GM18870 (cell line): ENCODE results near the gene ITCH.
"Not testable (repeated sequence)": the region's sequence is repeated elsewhere in the genome, so short reads cannot be mapped to it uniquely, and the experiment has no call there.

Experiments used
- ATAC-seq: cut with Tn5 transposase; IDR thresholded peaks from one replicate; pipeline ENCODE4 v1.9.1; 2021; ENCODE audit warnings: moderate library complexity; ENCODE audit not compliant: unreplicated experiment

ITCH gene

DNA sequence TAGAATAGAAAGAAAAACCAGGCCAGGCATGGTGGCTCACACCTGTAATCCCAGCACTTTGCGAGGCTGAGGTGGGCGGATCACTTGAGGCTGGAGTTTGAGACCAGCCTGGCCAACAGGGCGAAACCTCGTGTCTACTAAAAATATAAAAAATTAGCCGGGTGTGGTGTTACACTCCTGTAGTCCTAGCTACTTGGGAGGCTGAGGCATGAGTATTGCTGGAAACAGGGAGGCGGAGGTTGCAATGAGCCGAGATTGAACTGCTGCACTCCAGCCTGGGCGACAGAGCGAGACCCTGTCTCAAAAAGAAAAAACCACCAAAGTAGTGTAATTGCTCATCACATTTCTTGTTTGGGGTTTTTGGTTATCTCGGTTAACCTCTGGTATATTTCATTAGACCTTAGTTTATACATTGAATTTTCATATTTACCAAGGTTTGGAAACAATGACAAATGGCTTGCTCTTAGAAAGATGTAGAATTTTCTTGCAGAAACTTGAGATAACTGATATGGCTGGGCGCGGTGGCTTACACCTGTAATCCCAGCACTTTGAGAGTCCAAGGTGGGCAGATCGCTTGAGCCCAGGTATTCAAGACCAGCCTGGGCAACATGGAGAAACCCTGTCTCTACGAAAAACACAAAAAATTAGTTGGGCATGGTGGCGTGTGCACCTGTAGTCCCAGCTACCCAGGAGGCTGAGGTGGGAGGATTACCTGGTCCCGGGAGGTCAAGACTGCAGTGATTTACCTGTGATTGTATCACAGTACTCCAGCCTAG lies 14.2 kb downstream of the ITCH start:
- peak; percentile 74 for ATAC-seq

DNA sequence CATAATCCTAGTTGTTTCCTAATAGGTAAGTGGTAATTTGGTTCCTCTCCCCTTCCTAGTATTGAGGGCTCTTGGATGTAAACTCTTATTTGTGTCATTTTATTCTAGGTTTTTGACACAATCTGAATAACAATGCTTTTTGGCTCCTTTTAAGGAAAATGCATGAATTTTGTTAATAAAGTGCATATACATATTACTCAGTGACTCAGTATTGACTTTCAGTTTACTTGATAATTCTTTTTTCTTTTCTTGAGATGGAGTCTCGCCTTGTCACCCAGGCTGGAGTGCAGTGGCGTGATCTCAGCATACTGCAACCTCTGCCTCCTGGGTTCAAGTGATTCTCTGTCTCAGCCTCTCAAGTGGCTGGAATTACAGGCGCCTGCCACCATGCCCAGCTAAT lies 19.1 kb downstream of the ITCH start:
- ATAC-seq: no peak

DNA sequence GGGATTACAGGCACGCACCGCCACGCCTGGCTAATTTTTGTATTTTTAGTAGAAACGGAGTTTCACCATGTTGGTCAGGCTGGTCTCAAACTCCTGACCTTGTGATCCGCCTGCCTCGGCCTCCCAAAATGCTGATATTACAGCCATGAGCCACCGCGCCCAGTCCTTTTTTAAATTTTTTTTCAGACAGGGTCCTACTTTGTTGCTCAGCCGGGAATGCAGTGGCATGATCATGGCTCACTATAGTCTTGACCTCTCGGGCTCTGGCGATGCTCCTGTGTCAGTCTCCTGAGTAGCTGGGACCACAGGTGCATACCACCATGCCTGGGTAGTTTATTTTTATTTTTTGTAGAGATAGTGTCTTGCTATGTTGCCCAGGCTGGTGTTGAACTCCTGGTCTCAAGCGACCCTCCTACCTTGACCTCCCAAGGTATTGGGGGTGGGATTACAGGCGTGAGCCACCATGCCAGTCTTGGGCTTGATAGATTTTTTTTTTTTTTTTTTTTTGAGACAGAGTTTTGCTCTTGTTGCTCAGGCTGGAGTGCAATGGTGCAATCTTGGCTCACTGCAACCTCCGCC lies 19.9 kb downstream of the ITCH start:
- ATAC-seq: not testable (repeated sequence)

DNA sequence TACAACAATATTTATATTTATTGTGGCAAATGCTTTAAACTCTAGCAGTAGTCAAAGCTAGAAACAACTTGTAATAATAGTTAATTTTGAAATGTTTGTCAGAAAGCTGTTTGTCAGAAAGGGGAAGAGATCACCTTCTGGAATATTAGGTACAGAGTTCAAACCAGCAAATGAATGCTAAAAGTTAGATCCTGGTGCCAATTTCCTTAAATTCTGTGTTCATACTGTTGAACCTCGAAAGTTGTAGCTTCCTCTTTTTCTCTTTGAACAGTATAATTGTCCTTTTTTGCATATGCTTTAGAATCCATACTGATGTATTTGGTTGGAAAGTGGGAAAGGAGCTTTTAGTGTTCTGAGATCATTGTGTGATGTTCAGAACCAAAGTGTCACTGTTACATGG lies 22.4 kb downstream of the ITCH start:
- no peak for ATAC-seq

DNA sequence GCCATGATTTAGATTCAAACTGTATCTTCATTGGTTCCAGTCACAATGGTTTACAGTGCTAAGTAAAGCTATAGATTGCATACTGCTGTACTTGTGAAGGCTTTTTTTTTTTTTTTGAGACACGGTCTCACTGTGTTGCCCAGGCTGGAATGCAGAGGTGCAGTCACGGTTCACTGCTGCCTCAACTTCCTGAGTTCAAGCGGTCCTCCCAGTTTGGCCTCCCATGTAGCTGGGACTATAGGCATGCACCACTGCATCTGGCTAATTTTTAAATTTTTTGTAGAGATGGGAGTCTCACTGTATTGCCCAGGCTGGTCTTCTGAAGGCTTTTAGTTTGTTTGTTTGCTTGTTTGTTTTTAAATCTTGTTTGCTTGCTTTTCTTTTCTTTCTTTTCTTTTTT lies 24.9 kb downstream of the ITCH start:
- ATAC-seq: no peak

DNA sequence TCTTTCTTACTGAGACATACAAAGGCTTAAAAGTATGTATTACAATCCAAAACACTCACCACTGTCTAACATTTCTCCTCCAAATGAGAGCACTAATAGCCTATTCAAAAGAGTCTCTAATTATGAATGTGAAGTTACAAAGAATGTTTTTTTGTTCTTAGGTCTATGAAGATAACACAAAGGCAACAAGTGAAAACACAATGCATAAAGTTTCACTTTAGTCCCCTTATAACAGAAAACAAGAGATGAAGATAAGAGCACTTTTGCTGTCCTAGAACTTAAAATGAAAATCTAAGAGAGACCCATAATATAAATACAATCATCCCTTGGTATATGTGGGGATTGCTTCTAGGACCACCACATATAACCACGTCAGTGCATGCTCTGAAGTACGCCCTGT lies 25.6 kb downstream of the ITCH start:
- ATAC-seq: no peak

DNA sequence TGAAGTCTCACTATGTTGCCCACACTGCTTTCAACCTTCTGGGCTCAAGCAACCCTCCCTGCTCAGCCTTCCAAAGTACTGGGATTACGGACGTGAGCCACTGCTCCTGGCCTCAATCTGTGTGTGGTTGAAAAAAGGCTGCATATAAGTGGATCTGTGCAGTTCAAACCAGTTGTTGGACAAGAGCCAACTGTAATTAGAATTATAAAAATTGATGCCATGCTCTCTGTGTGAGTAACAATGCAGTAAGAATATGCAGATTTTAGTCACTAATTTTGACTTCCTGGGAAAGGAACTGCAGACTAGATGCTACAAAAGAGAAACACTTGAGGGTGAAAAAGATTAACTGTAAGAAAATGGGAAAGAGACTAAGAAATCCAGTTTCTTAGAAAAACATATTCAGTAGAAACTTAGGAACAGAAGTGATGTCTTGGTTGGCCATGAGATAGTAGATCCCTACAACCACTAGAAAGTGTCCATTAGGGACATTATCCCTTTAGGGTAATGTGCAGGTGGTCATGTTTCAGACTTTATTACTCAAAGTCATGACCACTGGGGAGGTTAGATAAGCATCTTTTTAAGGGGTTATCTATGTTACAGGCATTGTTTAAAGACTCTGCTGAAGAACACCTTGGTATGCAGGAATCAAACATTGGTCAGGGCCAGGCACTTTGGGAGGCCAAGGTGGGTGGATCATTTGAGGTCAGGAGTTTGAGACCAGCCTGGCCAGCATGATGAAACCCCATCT lies 26.3 kb downstream of the ITCH start:
- ATAC-seq: no peak

DNA sequence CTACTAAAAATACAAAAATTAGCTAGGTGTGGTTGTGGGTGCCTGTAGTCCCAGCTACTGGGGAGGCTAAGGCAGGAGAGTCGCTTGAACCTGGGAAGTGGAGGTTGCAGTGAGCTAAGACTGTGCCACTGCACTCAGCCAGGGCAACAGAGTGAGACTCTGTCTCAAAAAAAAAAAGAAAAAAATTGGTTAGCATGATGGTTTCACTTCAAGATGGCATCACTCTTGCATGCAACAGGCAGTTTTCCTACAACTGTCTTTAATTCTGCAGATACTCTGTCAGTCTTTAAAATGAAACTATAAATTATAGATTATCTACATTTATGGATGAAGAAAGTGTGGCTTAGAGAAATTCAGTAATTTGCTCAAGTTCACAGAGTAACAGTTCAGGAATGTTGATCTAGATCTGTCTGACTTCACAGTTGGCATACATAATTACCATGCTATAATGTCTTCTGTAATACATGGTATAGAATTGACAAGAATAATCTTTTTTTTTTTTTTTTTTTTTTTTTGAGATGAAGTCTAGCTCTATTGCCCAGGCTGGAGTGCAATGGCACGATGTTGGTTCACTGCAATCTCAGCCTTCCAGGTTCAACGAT lies 27.0 kb downstream of the ITCH start:
- ATAC-seq: no peak

DNA sequence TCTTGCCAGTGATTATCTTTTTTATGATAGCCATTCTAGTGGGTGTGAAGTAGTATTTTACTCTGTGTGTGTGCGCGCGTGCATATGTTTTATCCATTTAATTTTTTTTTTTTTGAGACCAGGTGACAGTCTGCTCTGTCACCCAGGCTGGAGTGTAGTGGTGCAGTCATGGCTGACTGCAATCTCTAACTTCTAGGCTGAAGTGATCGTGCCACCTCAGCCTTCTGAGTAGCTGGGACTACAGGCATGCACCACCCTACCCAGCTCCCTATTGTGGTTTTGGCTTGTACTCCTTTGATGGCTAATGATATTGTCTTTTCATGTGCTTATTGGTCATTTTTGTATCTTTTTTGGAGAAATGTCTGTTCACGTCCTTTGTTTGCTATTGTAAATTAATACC lies 33.3 kb downstream of the ITCH start:
- ATAC-seq: no peak

DNA sequence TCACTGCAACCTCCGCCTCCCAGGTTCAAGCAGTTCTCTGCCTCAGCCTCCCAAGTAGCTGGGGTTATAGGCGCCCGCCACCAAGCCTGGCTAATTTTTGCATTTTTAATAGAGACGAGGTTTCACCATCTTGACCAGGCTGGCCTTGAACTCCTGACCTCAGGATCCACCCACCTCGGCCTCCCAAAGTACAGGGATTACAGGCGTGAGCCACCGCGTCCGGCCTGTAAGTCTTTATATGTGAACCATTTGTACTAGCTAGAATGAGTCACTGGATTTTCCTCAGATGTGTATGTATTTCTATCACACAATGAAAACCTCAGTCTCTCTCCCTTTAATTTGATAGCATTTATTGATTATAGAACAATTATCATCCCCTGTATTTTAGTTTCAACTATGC lies 34.0 kb downstream of the ITCH start:
- no peak for ATAC-seq

DNA sequence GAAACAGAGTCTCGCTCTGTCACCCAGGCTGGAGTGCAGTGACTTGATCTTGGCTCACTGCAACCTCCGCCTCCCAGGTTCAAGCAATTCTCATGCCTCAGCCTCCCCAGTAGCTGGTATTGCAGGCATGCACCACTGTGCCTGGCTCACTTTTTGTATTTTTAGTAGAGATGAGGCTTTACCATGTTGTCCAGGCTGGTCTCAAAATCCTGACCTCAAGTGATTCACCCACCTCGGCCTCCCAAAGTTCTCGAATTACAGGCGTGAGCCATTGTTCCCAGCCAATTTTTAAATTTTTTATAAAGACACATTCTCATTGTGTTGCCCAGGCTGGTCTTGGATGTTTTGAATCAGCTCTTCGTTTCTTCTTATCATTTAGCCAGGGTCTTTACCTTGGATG lies 37.7 kb downstream of the ITCH start:
- not testable (repeated sequence) for ATAC-seq

DNA sequence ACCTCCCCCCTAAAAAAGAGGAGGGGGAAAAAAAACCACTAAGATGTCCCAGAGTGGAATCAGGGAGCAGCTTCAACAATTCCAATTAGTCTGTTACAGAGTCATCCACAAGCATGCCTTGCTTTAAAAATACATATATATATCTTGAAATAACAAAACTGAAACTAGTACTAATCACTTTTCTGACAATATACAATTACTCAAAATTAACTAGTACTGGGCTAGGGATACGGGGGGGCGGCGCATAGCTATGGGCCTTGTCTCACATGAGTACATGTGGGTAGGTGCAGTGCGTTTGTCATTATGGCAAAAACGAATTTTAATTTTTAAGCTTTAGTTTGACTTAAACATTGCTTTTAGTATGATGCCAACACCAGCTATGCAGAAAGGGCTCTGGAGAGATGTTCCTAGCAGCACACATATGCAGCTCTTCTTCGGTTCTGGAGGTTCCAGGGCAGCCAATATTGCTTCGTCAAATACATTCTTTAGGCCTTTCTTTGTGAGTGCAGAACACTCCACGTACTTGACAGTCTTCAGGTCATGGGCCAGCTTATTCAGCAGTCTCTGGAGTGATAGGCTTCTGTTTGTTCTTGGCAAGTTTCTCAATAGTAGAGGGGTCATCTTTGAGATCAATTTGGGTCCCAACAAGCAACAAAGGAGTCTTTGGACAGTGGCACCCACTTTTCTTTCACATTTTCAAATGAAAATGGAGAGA lies 38.8 kb downstream of the ITCH start:
- no peak for ATAC-seq

DNA sequence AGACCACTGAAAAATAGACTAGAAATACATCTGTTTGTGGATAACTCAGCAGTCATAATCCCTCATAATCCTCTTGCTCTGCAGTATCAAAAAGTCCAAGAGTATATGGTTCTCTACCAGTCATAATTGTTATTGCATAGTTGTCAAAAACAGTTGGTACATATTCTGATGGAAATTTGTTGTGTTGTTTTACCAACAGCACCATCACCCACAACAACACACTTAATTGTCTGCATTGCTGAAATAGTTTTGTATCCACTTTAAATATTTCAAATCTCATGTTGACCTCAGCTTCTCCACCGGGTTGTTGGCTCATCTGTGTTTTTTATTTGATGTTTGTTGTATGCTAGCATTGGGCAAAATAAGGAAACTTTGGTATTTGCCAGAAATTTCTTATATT lies 39.4 kb downstream of the ITCH start:
- no peak for ATAC-seq

DNA sequence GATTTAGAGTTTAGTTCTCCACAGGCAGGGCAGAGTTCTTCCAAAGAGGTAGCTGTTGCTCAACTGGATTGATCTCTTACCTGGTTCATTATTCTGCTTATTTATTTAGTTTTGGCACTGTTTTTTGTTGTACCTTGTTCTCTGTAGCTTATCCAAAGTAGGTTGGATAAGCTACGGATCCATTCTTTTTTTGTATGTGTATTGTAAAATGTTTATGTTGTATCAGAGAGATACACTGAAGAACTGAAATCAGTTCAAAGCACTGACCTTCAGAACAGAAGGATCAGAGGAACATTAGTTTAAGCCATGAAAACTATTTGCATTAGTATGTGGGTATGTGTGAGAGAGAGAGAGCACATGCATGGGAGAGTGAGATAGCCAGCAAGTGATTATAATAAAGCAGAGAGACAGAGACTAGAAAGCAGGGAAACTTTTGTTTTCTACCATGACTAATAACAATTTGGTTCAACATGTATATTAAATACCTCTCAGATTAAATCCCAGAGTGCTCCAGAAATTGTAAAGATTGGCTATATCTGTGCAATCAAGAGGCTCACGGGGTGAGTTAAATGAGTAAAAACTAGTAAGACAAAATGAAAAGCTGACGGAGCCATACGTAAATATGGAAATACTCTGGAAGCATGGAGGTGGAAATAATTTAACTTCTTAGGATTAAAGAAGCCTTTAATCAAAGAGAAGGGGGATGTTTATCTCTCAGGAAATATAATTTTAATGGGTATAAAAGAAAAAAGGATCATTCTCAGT lies 40.2 kb downstream of the ITCH start:
- no peak for ATAC-seq

DNA sequence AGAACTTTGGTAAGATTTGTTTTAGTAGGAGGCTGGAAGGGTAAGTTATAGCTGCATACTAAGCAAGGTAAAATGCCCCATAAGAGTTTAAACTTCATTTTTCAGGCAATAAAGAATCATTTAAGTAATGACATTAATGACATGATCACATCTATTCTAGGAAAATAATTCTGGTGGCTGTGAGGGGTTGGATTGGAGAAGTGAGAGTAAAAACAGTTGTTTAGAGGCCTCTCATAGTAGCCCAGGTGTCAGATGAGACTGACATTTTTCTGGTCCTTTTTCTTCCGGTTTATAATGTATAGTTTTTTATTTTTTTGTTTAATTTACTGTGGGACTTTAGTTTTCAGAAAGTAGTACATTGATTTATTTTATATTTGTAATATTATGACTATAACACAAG lies 40.8 kb downstream of the ITCH start:
- ATAC-seq: no peak

DNA sequence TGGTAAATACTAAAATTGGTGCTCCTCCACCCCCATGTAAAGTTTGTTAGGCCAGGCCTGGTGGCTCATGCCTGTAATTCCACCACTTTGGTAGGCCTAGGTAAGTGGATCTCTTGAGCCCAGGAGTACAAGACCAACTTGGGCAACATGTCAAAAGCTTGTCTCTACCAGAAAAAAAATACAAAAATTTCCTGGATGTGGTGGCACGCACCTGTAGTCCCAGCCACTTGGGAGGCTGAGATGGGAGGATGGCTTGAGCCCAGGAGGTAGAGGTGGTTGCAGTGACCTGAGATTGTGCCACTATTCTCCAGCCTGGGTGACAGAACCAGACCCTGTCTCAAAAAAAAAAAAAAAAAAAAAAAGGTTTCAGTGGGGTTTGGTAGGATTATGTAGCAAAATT lies 41.7 kb downstream of the ITCH start:
- no peak for ATAC-seq

DNA sequence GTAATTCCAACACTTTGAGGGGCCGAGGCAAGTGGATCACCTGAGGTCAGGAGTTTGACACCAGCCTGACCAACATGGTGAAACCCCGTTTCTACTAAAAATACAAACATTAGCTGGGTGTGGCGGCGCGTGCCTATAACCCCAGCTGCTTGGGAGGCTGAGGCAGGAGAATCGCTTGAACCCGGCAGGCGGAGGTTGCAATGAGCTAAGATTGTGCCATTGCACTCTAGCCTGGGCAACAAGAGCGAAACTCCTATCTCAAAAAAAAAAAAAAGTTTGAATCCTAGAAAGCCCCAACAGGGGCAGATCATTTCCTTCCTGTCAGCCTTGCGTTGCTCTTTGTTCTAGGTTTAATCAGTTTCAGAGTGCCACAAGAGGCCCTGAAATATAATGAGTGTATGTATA lies 42.2 kb downstream of the ITCH start:
- ATAC-seq: not testable (repeated sequence)

DNA sequence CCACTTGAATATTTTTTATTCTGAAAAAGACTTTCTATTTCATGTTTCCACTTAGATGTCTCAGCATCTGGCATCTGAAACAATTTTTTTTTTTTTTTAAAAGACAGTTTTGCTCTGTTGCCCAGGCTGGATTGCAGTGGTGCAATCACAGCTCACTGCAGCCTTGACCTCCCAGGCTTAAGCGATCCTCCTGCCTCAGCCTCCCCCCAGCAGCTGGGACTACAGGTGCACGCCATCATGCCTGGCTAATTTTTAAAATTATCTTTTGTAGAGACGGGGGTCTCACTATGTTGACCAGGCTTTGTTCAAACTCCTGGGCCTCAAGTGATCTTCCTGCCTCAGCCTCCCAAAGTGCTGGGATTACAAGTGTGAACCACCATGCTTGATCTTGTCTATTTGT lies 42.9 kb downstream of the ITCH start:
- not testable (repeated sequence) for ATAC-seq

DNA sequence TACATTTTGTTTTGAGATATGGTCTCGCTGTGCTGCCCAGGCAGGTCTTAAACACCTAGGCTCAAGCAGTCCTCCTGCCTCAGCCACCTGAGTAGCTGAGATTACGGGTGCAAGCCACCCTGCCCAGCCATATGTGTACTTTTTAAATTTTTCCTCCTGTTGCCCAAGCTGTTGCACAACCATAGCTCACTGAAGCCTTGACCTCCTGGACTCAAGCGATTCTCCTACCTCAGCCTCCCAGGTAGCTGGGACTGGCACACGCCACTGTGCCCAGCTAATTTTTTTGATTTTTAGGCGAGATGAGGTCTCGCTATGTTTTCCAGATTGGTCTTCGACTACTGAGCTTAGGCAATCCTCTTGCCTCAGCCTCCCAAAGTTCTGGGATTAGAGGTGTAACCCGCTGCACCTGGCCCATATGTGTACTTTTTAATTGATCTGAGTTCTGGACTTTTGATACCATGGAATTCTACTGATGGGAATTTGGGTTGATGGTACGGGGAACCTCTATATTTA lies 44.9 kb downstream of the ITCH start:
- no peak for ATAC-seq

DNA sequence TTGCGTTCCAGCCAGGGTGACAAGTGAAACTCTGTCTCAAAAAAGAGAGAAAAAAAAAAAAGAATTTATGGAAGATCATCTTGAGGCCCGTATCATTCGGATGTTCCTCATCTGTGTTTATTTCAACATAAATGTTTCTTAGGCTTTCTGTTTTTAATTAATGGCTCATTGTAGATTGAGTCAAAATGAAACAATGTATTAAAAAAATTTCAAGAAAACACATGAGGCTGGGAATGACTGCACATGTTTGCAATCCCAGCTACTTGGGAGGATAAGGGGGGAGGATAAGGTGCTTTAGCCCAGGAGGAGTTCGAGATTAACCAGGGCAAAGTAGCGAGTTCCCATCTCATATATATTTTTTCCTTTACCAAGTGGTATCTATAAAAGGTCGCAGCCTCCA lies 47.3 kb downstream of the ITCH start:
- no peak for ATAC-seq
